Transverse colon (tissue), 4 donors: Measurements from ENCODE around the gene HSPB1.

Experiments
- EP300 ChIP-seq: sonication (generic); formaldehyde crosslinking; IDR thresholded peaks from one replicate; pipeline ENCODE4 v1.6.1; 2017; ENCODE audit warnings: antibody characterized with exemption, low read depth
- POLR2A ChIP-seq: fragments of 450-650 bp; IDR thresholded peaks from one replicate; pipeline ENCODE4 v1.6.1; 2016; ENCODE audit warnings: antibody characterized with exemption, mild to moderate bottlenecking, moderate library complexity
- POLR2AphosphoS5 ChIP-seq, 3 donors: sonication (generic); formaldehyde crosslinking; IDR thresholded peaks; one replicate each; pipeline ENCODE4 v1.6.1; 2016; ENCODE audit warnings: antibody characterized with exemption in 3 of 3
- TF ChIP-seq, protein P1 (sequence below), 5 experiments: fragments of 200-600 bp in 3 of 5; fragments of 450-650 bp in 2 of 5; sonication (generic) in 3 of 5; IDR thresholded peaks; 1 replicate in 2 of 5; 2 replicates in 3 of 5; pipeline ENCODE4 v1.5.1; 2016 to 2017; ENCODE audit warnings: antibody characterized with exemption in 5 of 5, inconsistent platforms in 3 of 5, mild to moderate bottlenecking in 2 of 5, moderate library complexity in 1 of 5

DNA sequence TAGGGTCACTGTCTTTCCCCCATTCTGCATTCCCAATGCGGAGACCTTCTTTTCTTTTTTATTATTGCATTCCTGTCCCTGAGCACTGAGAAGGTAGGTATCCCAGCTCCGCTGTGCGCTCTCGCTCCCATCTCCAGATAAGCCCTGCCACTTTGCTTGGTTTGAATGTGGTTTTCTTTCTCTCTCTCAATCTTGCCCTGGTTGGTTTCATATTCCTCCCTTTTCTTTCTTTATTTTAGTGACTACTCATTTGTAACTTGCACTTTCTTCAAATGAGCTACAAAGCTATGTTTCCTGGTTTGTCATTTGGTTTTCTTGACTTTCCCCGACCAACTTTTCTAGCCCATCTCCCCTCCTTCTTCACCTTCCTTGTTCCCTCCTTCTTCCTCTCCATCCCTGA is 29.0 kb upstream of the HSPB1 start:
- TF ChIP-seq, protein P1, sequence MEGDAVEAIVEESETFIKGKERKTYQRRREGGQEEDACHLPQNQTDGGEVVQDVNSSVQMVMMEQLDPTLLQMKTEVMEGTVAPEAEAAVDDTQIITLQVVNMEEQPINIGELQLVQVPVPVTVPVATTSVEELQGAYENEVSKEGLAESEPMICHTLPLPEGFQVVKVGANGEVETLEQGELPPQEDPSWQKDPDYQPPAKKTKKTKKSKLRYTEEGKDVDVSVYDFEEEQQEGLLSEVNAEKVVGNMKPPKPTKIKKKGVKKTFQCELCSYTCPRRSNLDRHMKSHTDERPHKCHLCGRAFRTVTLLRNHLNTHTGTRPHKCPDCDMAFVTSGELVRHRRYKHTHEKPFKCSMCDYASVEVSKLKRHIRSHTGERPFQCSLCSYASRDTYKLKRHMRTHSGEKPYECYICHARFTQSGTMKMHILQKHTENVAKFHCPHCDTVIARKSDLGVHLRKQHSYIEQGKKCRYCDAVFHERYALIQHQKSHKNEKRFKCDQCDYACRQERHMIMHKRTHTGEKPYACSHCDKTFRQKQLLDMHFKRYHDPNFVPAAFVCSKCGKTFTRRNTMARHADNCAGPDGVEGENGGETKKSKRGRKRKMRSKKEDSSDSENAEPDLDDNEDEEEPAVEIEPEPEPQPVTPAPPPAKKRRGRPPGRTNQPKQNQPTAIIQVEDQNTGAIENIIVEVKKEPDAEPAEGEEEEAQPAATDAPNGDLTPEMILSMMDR (IDR thresholded peaks at IDR 0.05), result no peak
- TF ChIP-seq POLR2AphosphoS5 (IDR thresholded peaks at IDR 0.05), result no peak
- TF ChIP-seq POLR2A, result no peak
- no peak for TF ChIP-seq EP300
